Measurements from ENCODE around the gene APOC1.
A peak's percentile ranks its signal among the peaks of the same experiment; 100 is the strongest.
"Not testable (repeated sequence)": the region's sequence is repeated elsewhere in the genome, so short reads cannot be mapped to it uniquely, and the experiment has no call there.

The APOC1 gene

GRCh38 chr19:44890366-44891015 is 23.9 kb upstream of the APOC1 start:
- peak; percentile 100 for DNase-seq

DNA sequence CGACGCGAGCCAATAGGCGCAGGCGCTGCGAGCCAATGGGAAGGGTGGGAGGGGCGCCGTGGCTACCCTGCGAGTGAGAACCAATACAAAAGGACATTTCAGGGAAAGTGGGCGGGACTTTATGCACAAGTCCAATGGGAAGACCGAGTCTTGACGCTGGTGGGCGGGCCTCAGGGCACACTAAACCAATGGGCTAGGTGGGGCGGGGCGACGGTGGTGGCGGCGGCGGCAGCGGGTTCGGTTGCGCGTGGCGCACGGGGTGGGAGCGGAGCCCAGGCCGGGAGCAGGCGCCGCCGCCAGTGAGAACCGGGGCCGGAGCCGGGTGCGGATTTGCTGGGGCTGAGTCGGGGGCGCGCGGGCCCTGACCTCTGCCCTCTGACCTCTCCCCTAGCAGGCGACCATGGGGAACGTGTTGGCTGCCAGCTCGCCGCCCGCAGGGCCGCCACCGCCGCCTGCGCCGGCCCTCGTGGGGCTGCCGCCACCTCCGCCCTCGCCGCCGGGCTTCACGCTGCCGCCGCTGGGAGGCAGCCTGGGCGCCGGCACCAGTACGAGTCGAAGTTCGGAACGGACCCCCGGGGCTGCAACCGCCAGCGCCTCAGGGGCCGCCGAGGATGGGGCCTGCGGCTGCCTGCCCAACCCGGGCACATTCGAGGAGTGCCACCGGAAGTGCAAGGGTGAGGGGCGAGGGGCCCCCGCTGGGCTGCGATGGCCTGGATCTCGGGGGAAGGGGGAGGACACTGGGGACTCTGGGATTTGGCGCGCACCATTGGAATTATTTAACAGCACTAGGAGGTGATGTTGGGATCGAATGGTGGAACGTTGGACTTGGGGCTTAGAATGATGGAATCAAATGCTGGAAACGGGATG is 23.2 kb upstream of the APOC1 start, which contains the start of gene TOMM40:
Gene TOMM40, plus strand, starts transcription at position 239 of the 867 bp plus-strand sequence. Its CDS starts 162 bp downstream, at position 401.
- no peak for DNase-seq

DNA sequence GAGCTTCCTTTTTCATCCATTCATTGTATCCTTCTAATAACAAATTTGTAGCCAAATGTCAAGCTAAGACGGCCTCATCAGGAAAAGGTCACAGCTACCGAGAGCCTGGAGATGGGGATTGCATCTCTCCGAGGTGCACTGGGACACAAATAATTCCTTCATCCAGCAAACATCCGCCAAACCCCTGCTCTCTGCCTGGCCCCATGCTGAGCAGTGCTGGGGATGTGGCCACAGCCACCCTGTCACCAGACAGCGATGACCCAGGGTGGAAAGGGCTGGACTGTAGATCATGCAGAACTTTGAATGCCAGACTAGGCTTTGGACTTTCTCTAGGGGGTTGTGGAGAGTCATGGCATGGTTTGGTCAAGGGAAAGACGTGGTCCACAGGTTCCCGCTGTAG is 21.5 kb upstream of the APOC1 start:
- no peak for DNase-seq

DNA sequence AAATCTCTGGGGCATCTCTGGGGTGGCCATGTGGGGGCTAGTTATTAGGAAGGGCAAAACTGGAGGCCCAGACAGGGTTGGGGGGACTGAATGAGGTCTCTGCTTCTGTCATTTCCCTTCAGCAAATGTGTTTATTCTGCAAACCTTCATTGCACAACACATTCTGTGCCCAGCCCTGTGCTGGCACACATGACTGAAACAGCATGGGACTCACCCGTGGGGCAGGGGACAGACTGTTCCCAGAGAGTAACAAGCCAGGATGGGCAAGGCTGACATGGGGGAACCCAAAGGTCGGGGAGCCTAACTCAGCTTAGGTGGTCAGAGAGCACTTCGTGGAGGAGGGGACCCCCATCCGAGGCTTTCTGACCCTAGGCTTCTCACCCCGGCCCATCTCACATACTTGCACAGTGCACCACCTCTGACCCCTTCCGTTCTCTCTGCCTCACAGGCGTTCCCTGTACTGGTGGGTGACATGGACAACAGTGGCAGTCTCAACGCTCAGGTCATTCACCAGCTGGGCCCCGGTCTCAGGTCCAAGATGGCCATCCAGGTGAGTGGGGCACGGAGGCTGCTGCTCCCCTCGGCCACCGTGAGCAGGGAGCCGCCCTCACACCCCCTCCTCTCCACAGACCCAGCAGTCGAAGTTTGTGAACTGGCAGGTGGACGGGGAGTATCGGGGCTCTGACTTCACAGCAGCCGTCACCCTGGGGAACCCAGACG is 20.9 kb upstream of the APOC1 start:
- DNase-seq, result no peak

DNA sequence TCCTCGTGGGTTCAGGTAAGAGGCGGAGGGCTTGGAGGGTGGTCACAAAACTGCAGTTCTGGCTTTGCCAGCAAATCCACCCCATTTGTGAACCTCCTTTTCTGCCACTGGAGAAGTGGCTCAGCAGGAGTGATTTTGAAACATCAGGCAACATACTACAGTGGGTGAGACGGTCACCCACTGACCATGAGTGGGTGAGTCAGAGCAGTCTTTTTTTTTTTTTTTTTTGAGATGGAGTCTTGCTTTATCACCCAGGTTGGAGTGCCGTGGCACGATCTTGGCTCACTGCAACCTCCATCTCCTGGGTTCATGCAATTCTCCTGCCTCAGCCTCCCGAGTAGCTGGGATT is 20.4 kb upstream of the APOC1 start:
- DNase-seq, result no peak

DNA sequence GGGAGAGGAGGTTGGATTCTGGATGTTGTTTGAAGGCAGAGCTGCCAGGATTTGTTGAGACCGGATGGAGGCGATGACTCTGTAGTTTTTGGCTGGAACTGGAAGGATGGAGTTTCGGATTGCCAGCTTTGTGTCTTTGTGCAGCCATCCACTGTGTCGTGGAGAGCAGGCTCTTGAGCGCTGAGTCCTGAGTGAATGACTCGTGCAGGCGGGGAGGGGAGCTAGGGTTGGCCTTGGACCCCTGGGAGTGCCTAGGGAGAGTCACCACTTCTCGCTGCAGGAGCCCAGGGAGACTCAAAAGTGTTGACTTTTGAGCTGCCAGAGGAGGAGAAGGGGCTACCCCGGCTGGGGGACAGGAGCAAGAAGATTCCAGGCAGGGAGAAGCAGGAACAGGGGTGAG is 19.5 kb upstream of the APOC1 start:
- DNase-seq, result no peak

DNA sequence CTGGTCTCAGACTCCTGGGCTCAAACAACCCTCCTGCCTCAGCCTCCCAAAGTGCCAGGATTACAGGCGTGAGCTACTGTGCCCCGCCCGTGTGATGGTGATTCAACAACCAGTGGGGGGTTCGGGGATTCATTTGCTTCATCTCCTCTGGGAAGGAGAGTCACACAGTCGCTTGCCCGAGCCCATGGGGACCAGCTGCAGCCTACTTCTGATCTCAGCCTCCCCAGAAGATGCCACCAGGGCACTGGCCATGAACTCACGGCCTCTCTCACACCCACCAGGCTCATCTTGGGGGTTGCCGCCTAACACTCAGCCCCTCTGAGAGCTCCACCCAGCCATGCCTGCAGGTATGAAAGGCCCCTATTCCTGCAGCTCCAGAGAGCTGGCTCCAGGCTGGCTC is 16.6 kb upstream of the APOC1 start:
- no peak for DNase-seq

- no peak for DNase-seq
These were observed 13.8 kb upstream of the APOC1 start for GRCh38 chr19:44900328-44901244.

- DNase-seq, result no peak
These were observed 11.2 kb upstream of the APOC1 start for GRCh38 chr19:44903216-44903601.

GRCh38 chr19:44903602-44904425 is 10.6 kb upstream of the APOC1 start:
- no peak for DNase-seq

- DNase-seq, result no peak
These were observed 9.9 kb upstream of the APOC1 start for GRCh38 chr19:44904426-44904994.

DNA sequence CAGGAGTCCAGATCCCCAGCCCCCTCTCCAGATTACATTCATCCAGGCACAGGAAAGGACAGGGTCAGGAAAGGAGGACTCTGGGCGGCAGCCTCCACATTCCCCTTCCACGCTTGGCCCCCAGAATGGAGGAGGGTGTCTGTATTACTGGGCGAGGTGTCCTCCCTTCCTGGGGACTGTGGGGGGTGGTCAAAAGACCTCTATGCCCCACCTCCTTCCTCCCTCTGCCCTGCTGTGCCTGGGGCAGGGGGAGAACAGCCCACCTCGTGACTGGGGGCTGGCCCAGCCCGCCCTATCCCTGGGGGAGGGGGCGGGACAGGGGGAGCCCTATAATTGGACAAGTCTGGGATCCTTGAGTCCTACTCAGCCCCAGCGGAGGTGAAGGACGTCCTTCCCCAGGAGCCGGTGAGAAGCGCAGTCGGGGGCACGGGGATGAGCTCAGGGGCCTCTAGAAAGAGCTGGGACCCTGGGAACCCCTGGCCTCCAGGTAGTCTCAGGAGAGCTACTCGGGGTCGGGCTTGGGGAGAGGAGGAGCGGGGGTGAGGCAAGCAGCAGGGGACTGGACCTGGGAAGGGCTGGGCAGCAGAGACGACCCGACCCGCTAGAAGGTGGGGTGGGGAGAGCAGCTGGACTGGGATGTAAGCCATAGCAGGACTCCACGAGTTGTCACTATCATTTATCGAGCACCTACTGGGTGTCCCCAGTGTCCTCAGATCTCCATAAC is 8.8 kb upstream of the APOC1 start, which contains the start of gene APOE:
Gene APOE, plus strand, starts transcription at position 360 of the 724 bp plus-strand sequence. CDS start 829 bp downstream, outside the sequence.
- no peak for DNase-seq

- DNase-seq, result no peak
These were observed 6.8 kb upstream of the APOC1 start for GRCh38 chr19:44907613-44908012.

DNA sequence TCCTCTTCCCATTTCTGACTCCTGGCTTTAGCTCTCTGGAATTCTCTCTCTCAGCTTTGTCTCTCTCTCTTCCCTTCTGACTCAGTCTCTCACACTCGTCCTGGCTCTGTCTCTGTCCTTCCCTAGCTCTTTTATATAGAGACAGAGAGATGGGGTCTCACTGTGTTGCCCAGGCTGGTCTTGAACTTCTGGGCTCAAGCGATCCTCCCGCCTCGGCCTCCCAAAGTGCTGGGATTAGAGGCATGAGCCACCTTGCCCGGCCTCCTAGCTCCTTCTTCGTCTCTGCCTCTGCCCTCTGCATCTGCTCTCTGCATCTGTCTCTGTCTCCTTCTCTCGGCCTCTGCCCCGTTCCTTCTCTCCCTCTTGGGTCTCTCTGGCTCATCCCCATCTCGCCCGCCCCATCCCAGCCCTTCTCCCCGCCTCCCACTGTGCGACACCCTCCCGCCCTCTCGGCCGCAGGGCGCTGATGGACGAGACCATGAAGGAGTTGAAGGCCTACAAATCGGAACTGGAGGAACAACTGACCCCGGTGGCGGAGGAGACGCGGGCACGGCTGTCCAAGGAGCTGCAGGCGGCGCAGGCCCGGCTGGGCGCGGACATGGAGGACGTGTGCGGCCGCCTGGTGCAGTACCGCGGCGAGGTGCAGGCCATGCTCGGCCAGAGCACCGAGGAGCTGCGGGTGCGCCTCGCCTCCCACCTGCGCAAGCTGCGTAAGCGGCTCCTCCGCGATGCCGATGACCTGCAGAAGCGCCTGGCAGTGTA is 6.2 kb upstream of the APOC1 start:
- DNase-seq, result no peak

- DNase-seq, result no peak
These were observed 5.6 kb upstream of the APOC1 start for GRCh38 chr19:44908836-44909261.

GRCh38 chr19:44909775-44910174 is 4.6 kb upstream of the APOC1 start:
- no peak for DNase-seq

DNA sequence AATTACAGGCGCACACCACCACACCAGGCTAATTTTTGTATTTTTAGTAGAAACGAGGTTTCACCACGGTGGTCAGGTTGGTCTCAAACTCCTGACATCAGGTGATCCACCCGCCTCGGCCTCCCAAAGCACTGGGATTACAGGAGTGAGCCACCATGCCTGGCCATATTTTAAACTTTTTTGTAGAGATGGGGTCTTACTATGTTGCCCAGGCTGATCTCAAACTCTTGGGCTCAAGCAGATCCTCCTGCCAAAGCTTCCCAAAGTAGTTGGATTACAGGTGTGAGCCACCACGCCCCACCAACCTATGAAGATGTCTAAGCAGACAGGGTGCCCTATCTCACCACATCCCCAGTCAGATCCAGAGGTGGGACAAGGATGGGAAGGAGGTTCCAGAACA is 2.5 kb upstream of the APOC1 start:
- DNase-seq, result not testable (repeated sequence)

- DNase-seq, result no peak
These were observed 1.6 kb upstream of the APOC1 start for GRCh38 chr19:44912854-44913253.

Data from NCI-H2029 treated with DMSO at 0.1 percent for 48 hours (cell line).